ENCODE results near the gene POLR2J2. TPM values are rescaled to one million over a fixed set of nuclear protein-coding genes. Genes with fewer than 3 reads are reported as not detected.
A peak's percentile ranks its signal among the peaks of the same experiment; 100 is the strongest.
"Not testable (repeated sequence)": the region's sequence is repeated elsewhere in the genome, so short reads cannot be mapped to it uniquely, and the experiment has no call there.

The POLR2J2 gene
- 6.7 TPM for polyA plus RNA-seq (ENCODE audit: insufficient read length)

DNA sequence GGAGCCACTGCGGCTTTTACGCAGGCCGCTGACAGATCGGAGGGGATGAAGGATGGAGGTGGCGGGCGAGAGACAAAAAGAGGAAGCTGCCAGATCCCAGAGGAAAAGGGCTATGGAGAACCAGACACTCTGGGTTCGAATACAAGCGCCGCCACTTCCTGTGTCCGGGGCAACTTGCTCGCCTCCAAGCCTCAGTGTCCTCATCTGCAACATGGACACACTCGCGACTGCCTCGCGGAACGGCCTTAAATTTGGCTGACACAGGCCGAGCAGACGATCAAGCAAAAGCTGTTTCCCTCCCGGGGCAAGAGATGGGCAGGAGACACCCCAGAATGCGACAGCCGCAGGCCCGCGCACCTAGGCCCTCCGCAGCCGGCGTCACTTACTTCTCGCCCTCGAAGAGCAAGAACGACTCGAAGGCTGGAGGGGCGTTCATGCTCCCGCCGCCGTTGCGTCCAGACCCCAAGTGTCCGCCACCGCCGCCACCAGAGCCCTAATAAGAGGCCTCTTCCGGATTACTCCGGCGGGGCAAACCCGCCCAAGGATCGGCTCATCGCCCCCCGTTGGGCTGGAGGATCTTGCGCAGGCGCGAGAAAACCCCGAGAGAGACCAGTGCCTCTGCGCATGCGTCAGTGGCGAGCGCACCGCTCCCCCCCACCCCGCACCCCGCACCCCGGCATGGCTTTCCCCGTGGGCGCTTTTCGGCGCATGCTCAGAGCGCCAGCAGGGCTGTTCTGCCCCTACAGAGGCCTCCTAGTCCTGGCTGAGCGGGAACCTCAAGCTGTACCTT, at the start of gene POLR2J2:
TSS of gene POLR2J2 (minus strand) at position 498 of the 790 bp plus-strand sequence. CDS start at position 436, 62 bp downstream.
- DNase-seq = peak; percentile 80

GRCh38 chr7:102718491-102718890, 47.0 kb upstream of the POLR2J2 start:
- DNase-seq = peak; percentile 3

DNA sequence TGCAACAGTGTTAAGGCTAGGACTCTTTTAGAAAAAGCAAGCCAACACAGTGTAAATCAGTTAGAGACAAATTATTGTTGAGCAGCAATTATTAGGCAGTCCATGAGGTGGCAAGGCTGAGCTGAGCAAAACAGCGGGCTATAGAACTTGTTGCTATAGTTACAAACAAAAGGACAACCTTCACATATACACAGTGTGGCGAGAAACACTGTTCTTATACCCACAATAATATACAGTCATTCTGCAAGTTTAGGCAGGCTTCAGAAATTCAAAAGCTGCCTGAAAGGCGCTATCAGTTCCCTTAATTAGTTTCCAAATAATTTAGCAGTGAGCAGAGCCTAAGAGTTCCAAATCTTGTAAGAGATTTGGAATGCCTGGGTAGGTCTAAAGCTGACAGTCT, 44.3 kb upstream of the POLR2J2 start:
- not testable (repeated sequence) for DNase-seq

- DNase-seq = not testable (repeated sequence)
Measured at GRCh38 chr7:102714774-102715522, 43.5 kb upstream of the POLR2J2 start.

GRCh38 chr7:102713691-102714080, 42.2 kb upstream of the POLR2J2 start:
- not testable (repeated sequence) for DNase-seq

DNA sequence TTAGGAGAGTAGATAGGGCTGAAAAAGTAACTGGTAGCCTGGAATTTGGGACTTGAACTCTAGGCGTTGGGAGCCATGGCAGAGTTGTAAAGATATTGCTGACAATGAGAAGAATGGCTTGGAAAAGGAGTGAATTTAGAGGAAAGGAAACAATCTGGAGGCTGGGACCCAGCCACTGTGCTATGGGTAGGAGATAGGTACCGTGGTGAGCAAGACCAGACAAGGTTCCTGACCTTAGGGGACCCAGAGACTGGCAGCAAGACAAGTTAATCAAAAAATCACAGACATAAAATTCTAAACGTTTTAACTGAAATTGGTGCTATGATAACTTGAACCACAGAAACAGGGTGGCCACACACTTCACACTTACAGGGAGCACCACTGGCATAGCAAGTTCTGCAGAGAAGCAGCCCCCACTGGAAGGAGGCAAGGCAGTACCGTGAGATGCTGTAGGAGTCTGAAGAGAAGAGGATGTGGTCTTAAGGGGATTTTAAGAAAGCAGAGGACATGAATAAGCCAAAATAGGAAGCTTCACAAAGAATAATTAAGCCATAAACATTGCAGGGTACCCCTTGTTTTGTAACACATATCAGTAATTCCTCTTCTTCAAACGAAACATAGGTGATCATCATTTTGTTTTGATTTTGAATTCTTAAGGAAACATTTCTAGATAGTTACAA, 41.7 kb upstream of the POLR2J2 start:
- not testable (repeated sequence) for DNase-seq

GRCh38 chr7:102698962-102699750, 27.7 kb upstream of the POLR2J2 start:
- DNase-seq = not testable (repeated sequence)

DNA sequence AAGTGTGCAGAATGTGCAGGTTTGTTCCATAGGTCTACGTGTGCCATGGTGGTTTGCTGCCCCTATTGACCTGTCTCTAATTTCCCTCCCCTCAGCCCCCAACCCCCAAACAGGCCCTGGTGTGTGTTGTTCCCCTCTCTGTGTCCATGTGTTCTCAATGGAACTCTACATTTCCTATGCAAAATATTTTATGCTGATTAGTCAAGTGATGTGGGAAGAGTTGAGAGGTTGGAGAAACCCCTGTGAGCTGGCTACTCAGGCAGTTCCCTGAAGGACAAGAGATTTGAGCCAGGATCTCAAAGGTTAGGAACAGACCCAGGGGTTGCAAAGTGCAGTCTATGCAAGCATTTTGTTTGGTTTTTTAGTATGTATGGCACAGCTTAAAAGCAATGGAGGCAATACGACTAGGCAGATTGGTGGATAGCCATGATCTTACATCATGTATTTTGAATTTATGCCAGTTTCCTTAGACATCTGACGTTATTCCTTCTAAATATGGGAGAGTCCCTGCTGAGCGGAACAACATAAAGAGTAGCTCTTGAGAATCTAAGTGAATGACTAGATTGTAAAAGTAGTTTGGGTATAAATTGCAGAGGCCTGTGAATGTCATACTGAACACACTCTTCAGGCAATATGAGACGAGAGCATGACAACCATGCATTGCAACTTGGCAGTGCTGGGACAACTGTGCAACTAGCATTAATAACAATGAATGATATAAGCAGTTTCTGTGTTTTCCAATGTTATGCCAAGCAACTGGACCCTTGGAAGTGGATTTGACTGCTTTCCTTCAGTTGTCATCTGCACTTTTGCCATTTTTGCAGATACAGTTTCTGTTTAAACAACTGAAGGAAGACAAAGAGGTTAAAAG, 26.4 kb upstream of the POLR2J2 start:
- DNase-seq = not testable (repeated sequence)

DNA sequence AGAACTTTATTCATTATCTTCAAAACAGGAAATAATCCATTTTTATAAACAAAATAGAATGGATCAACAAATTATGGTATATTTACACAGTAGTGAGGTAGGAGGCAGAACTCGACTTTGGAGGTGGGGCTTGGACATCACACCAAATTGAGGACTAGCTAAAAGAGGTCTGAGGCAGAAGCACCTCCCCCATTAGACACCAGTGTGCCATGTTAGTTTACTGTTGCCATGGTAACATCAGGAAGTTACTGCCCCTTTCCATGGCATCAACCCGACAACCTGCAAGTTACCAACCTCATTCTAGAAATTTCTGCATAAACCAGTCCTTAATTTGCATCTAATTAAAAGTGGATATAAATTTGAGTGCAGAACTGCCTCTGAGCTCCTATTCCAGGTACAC, 24.5 kb upstream of the POLR2J2 start:
- not testable (repeated sequence) for DNase-seq

GRCh38 chr7:102695033-102695552, 23.6 kb upstream of the POLR2J2 start:
- not testable (repeated sequence) for DNase-seq

GRCh38 chr7:102694008-102694407, 22.5 kb upstream of the POLR2J2 start:
- DNase-seq = not testable (repeated sequence)

DNA sequence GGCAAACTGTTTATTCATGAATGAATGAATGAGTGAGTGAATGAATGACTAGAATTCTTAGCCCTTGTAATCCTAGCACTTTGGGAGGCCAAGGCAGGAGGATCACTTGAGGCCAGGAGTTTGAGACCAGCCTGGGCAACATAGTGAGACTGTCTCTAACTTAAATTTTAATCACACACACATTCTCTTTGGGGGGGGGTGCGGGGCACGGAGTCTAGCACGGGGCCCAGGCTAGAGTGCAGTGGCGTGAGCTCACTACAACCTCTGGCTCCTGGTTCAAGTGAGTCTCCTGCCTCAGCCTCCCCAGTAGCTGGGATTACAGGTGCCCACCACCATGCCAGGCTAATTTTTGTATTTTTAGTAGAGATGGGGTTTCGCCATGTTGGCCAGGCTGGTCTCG, 19.1 kb upstream of the POLR2J2 start:
- not testable (repeated sequence) for DNase-seq

DNA sequence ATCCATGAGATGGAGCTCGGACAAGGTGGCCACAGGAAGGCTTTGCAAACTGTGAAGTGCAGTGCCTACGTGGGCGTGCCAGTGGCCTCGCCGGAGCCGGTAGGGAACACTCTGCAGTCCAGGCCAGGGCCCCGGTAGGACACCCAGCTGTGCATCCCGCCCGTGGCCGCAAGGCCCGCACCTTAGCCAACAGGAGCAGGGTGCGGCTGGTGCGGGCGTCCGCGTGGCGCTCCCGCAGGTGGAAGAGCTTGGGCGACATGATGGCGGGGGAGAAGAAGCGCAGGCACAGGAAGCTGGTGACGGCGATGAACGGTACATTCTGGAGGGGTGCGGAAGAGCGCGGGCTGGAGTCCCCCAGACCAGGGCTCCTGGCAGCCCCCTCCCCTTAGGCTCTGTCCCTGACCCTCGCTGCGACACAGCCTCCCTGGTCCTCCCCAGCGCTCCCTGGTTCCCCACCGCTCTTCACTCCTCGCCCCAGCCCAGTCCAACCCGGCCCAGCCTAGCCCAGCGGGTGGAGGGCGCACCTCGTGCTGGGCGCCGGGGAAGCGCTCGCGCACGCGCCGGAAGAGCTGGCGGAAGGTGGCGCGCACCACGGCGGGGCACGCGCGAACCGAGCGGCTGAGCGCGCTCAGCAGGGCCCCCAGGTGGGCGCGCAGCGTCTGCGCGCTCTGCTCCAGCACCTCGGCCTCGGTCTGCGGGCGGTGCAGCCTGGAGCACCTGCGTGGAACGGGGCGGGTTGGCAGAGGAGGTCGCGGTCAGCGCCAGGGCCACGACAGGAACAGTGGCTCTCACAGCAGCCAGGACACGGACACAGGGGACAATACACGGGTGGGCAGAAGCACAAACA, 18.2 kb upstream of the POLR2J2 start:
- not testable (repeated sequence) for DNase-seq

DNA sequence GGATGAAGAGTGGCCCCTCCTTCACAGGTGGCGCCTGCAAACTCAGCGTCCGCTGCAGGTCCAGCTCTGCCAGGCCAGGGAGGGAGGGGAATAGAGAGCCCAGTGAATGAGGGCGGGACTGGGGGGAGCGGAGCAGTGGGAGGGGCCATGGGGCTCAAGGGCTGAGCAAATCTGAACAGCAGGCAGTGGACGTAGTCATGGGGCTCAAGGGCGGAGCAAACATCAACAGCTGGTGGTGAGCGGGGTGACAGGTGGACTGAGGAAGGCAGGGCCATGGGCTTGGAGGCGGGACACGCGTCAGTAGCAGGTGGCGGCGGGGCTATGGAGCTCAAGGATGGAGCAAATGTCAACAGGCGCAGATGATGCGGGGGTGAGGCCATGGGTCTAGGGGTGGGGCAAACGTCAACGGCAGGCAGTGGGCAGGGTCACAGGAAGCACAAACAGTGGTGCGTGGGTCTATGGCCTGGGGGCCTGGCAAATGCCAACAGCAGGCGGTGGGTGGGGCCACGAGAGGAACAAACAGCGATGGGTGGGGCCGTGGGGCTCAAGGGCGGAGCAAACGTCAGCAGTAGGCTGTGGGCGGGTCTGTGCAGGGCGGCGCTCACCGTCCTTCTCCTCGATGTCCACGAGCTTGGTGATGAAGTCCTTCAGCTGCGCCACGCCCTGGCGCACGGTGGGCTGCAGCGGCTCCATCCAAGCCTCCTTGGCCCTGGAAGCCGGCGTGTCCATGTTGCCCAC, 17.0 kb upstream of the POLR2J2 start:
- DNase-seq = not testable (repeated sequence)

DNA sequence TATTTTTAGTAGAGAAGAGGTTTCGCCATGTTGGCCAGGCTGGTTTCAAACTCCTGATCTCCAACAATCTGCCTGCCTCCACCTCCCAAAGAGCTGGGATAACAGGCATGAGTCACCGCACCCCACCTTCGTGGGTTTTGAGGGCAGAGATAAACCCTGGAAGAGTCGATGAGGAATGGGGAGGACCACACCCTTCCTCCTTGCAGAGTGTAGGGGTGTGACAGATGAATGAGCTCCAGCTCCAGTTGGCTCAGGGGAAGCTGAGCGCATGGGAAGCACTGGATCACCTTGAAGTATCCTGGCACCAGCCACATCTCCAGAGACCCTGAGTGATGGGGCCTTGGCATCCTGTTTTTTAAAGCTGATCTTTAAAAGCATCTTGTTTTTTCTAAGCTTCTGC, 11.1 kb upstream of the POLR2J2 start:
- DNase-seq = not testable (repeated sequence)

GRCh38 chr7:102680780-102681179, 9.3 kb upstream of the POLR2J2 start:
- DNase-seq = not testable (repeated sequence)

DNA sequence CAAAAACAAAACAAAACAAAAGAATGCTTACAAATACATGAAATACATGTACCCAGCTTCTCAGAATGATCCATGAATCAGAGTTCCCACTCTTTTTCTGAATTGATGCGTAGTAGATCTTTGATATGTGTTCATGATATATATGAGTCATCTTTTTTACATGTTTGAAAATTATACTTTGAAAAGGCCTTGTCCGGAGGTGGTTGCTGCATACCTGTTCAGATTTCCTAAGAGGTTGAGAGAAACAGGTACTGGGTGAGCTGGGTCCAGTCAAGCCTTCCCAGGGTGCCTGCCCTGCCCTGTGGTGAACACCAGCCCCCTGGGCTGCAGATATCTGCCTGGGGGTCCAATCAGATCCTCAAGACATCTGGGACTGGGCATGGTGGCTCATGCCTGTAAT, 4.1 kb upstream of the POLR2J2 start:
- DNase-seq = not testable (repeated sequence)

- DNase-seq = not testable (repeated sequence)
Measured at GRCh38 chr7:102673447-102674067, 2.1 kb upstream of the POLR2J2 start.

- DNase-seq = not testable (repeated sequence)
Measured at GRCh38 chr7:102671956-102672307, 469 bp upstream of the POLR2J2 start.

Measured in hindlimb muscle (tissue), 1 donor.